Testis (tissue), 2 donors: ENCODE data around the gene PKIG.

Experiments
- CTCF ChIP-seq, 3 experiments: fragments of 450-650 bp in 2 of 3; fragments of 200-600 bp in 1 of 3; sonication (generic) in 1 of 3; IDR thresholded peaks; one replicate each; pipeline ENCODE4 v1.5.1; 2016 to 2019; ENCODE audit warnings: antibody characterized with exemption in 3 of 3, mild to moderate bottlenecking in 2 of 3, moderate library complexity in 1 of 3
- POLR2A ChIP-seq: fragments of 450-650 bp; IDR thresholded peaks from one replicate; pipeline ENCODE4 v1.6.1; 2017; ENCODE audit warnings: antibody characterized with exemption, mild to moderate bottlenecking, moderate library complexity

DNA sequence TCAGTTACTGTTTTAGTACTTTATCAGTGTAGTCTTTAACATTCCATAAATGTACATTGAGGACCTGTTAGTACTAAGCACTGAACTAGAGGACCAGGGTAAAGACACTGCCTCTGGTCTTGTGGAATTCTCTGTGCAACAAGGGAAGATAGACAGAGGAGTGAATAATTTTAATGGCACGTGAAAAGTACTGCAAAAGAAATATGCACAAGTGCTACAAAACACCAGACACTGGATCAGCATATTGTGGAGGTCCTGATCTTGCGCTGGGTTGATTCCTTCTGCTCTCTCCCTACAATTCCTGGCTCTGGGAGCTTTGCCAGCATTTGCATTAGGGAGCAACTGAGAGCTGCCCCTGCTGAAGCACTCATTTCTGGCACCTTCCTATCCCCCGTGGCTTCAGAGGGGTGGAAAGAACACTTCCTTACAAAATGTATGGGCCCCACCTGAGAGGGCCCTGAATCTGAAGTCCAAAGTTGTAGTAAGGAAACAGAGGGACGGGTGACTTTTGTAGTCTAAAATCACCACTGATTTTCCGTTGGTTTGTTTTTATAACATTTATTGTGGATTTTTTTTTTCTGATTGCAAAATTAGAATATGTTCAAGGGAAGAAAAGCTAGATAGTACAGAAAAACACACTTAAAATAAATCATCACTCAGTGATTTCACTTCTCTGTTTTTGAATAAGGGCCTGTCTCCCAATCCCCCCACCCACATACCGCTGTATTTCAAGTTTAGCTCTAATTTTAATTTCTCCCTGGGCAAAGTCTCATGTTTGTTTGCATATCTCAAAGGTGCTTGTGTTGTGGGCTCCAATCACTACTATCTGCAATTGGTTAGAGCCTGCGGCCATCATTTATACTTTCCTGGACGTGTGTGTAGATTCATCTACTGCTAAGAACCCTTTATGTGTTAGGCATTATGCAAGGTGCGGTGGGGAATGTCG is 4.9 kb downstream of the PKIG start:
- TF ChIP-seq POLR2A (no peak), CTCF (IDR thresholded peaks at IDR 0.05) (no peak)
